Mammary epithelial cell (primary cell): ENCODE measurements around the gene WDR37.

Experiments
- CTCF ChIP-seq, 2 donors: IDR thresholded peaks in 1 of 2; conservative IDR thresholded peaks in 1 of 2; 2 replicates each; pipeline ENCODE4 v1.5.1; 2011 to 2012; ENCODE audit warnings: inconsistent platforms in 2 of 2, low read length in 2 of 2, mild to moderate bottlenecking in 2 of 2, control low read depth in 1 of 2, low read depth in 1 of 2; ENCODE audit not compliant: insufficient read depth in 1 of 2; ENCODE audit errors: extremely low read depth in 1 of 2
- EZH2 ChIP-seq: IDR thresholded peaks from 2 replicates; pipeline ENCODE4 v1.6.1; 2012; ENCODE audit warnings: low read length, inconsistent platforms, borderline replicate concordance

GRCh38 chr10:1024103-1024502 is 32.1 kb upstream of the WDR37 start:
- TF ChIP-seq CTCF (conservative IDR thresholded peaks at IDR 0.05 in 1 of 2, IDR thresholded peaks at IDR 0.05 in 1 of 2; ENCODE audit: extremely low read depth in 1 of 2, insufficient read depth in 1 of 2, low read depth in 1 of 2, low read length in 2 of 2) (no peak), EZH2 (no peak)
